ENCODE measurements around the gene ESX1. TPM values are rescaled to one million over a fixed set of nuclear protein-coding genes. Genes with fewer than 3 reads are reported as not detected.

ESX1 gene
- total and polyA plus RNA-seq, 2 donors (not counting 1 experiment from before 2014, with no cell fraction given), result not detected

- Histone ChIP-seq H3K27me3 (replicated peaks in 1 of 4; ENCODE audit: control extremely low read depth in 1 of 4, control insufficient read depth in 3 of 4, insufficient read depth in 4 of 4, low read length in 3 of 4) (no peaks in the 10 kb centered on the region), H3K4me3 (ENCODE audit: control extremely low read depth in 1 of 5, extremely low read depth in 1 of 5, insufficient read depth in 1 of 5, low read depth in 2 of 5, low read length in 4 of 5) (no peak overlapping the region), H3K9me3 (ENCODE audit: control extremely low read depth in 1 of 3, control insufficient read depth in 2 of 3, insufficient read depth in 1 of 3, low read length in 2 of 3) (no peaks in the 10 kb centered on the region), H3K27ac (ENCODE audit: low read length in 2 of 2) (no peak overlapping the region), H3K4me1 (ENCODE audit: control insufficient read depth in 2 of 2, insufficient read depth in 2 of 2, low read length in 2 of 2) (no peaks in the 10 kb centered on the region), H2AFZ (ENCODE audit: insufficient read depth, low read depth, low read length, poor library complexity, severe bottlenecking) (no peak overlapping the region), H3K9ac (ENCODE audit: low read length) (no peak overlapping the region), H3K79me2 (ENCODE audit: control insufficient read depth, insufficient read depth, low read length) (no peaks in the 10 kb centered on the region), H4K20me1 (ENCODE audit: control insufficient read depth, insufficient read depth, low read length, poor library complexity, severe bottlenecking) (no peaks in the 10 kb centered on the region), H3K4me2 (replicated peaks; ENCODE audit: low read depth, low read length, poor library complexity, severe bottlenecking) (no peak overlapping the region), H3K36me3 (replicated peaks in 1 of 2; ENCODE audit: control extremely low read depth in 1 of 2, control insufficient read depth in 1 of 2, extremely low read depth in 1 of 2, insufficient read depth in 2 of 2, low read length in 1 of 2) (no peaks in the 10 kb centered on the region)
- DNase-seq (no peak), ATAC-seq (ENCODE audit: low read depth) (no peak)
- no CpG with 5 or more reads among the region's 4 CpGs for WGBS (ENCODE audit: insufficient coverage)
- CTCF ChIA-PET, result no interaction called here
- Mint-ChIP-seq H3K27ac (no peak overlapping the region), H3K4me3 (no peak overlapping the region), H3K9me3 (ENCODE audit: insufficient read depth) (no peaks in the 10 kb centered on the region), H3K27me3 (peaks cover 3% of the 10 kb centered on the region), H3K4me1 (no peaks in the 10 kb centered on the region)
- TF ChIP-seq EZH2 (IDR thresholded peaks at IDR 0.05; ENCODE audit: borderline replicate concordance, insufficient read depth, low read depth, low read length, poor library complexity, severe bottlenecking), result no peak
- no peak for TF ChIP-seq CTCF (IDR thresholded peaks at IDR 0.05)
- POLR2A ChIA-PET, result no interaction called here
- intact Hi-C loops (cut with micrococcal nuclease), result no loop called here
Observed at GRCh38 chrX:104288961-104289360, 34.2 kb upstream of the ESX1 start.

- TF ChIP-seq EZH2 (IDR thresholded peaks at IDR 0.05; ENCODE audit: borderline replicate concordance, insufficient read depth, low read depth, low read length, poor library complexity, severe bottlenecking), result no peak
- TF ChIP-seq CTCF (IDR thresholded peaks at IDR 0.05), result no peak
- ATAC-seq (ENCODE audit: low read depth) (no peak), DNase-seq (no peak)
- no peak overlapping the region for H3K27ac Mint-ChIP-seq
- no peak overlapping the region for H3K4me3 Mint-ChIP-seq
- Histone ChIP-seq H3K4me1 (ENCODE audit: control insufficient read depth in 2 of 2, insufficient read depth in 2 of 2, low read length in 2 of 2) (no peaks in the 10 kb centered on the region), H3K4me3 (ENCODE audit: control extremely low read depth in 1 of 5, extremely low read depth in 1 of 5, insufficient read depth in 1 of 5, low read depth in 2 of 5, low read length in 4 of 5) (no peak overlapping the region), H3K27me3 (replicated peaks in 1 of 4; ENCODE audit: control extremely low read depth in 1 of 4, control insufficient read depth in 3 of 4, insufficient read depth in 4 of 4, low read length in 3 of 4) (no peaks in the 10 kb centered on the region), H3K9me3 (ENCODE audit: control extremely low read depth in 1 of 3, control insufficient read depth in 2 of 3, insufficient read depth in 1 of 3, low read length in 2 of 3) (no peaks in the 10 kb centered on the region), H3K36me3 (replicated peaks in 1 of 2; ENCODE audit: control extremely low read depth in 1 of 2, control insufficient read depth in 1 of 2, extremely low read depth in 1 of 2, insufficient read depth in 2 of 2, low read length in 1 of 2) (no peaks in the 10 kb centered on the region), H3K79me2 (ENCODE audit: control insufficient read depth, insufficient read depth, low read length) (no peaks in the 10 kb centered on the region), H2AFZ (ENCODE audit: insufficient read depth, low read depth, low read length, poor library complexity, severe bottlenecking) (no peak overlapping the region), H3K9ac (ENCODE audit: low read length) (no peak overlapping the region), H4K20me1 (ENCODE audit: control insufficient read depth, insufficient read depth, low read length, poor library complexity, severe bottlenecking) (no peaks in the 10 kb centered on the region), H3K27ac (ENCODE audit: low read length in 2 of 2) (no peak overlapping the region), H3K4me2 (replicated peaks; ENCODE audit: low read depth, low read length, poor library complexity, severe bottlenecking) (no peak overlapping the region)
- H3K9me3 Mint-ChIP-seq (ENCODE audit: insufficient read depth), result no peaks in the 10 kb centered on the region
- CTCF ChIA-PET, result no interaction called here
- intact Hi-C loops (cut with micrococcal nuclease), result no loop called here
- POLR2A ChIA-PET, result no interaction called here
- WGBS (ENCODE audit: insufficient coverage), result no CpG with 5 or more reads among the region's 5 CpGs
- no peaks in the 10 kb centered on the region for H3K4me1 Mint-ChIP-seq
- H3K27me3 Mint-ChIP-seq, result peaks cover 3% of the 10 kb centered on the region
Observed at GRCh38 chrX:104288269-104288668, 33.5 kb upstream of the ESX1 start.

Measured in B cell (primary cell).